Measurements from ENCODE around the gene FGD4.

DNA sequence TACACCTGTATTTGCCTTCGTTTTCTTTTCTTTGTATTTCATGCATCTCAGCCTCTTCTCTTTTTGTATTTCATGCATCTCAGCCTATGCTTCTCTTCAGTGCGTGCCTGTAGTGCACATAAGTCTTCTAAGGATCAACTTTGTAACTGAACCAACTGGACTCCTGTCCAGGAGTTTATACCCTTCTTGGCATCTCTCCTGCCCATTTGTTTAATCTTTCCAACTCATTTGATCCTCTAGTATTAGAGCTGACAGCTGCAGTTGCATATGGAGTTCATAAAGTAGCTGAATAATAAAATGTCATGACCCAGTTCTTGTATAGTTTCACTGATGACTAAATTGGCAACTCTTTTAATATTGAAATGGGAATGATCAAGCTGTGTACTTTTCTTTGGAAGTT lies 89.7 kb downstream of the FGD4 start:
- no peak for TF ChIP-seq TARDBP (IDR thresholded peaks at IDR 0.05)
- no peak for TF ChIP-seq CTBP1 (IDR thresholded peaks at IDR 0.05; ENCODE audit: borderline replicate concordance)
- no peak for TF ChIP-seq SP1 (IDR thresholded peaks at IDR 0.05)
- TF ChIP-seq FOXM1 (IDR thresholded peaks at IDR 0.05; ENCODE audit: borderline replicate concordance) = no peak
- TF ChIP-seq FOXK2 (IDR thresholded peaks at IDR 0.05) = no peak
- TF ChIP-seq, protein P1, sequence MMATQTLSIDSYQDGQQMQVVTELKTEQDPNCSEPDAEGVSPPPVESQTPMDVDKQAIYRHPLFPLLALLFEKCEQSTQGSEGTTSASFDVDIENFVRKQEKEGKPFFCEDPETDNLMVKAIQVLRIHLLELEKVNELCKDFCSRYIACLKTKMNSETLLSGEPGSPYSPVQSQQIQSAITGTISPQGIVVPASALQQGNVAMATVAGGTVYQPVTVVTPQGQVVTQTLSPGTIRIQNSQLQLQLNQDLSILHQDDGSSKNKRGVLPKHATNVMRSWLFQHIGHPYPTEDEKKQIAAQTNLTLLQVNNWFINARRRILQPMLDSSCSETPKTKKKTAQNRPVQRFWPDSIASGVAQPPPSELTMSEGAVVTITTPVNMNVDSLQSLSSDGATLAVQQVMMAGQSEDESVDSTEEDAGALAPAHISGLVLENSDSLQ (IDR thresholded peaks at IDR 0.05) = no peak
- TF ChIP-seq ARNT (IDR thresholded peaks at IDR 0.05) = no peak
- no peak for TF ChIP-seq NFRKB (IDR thresholded peaks at IDR 0.05)
- no peak for TF ChIP-seq HDGF (IDR thresholded peaks at IDR 0.05; ENCODE audit: borderline replicate concordance)

All from HEK293T (cell line).